ENCODE results near the gene ITGB3. TPM values are rescaled to one million over a fixed set of nuclear protein-coding genes. Genes with fewer than 3 reads are reported as not detected.

Gene ITGB3
- total RNA-seq, 1 experiment from 2014 or later = not detected

DNA sequence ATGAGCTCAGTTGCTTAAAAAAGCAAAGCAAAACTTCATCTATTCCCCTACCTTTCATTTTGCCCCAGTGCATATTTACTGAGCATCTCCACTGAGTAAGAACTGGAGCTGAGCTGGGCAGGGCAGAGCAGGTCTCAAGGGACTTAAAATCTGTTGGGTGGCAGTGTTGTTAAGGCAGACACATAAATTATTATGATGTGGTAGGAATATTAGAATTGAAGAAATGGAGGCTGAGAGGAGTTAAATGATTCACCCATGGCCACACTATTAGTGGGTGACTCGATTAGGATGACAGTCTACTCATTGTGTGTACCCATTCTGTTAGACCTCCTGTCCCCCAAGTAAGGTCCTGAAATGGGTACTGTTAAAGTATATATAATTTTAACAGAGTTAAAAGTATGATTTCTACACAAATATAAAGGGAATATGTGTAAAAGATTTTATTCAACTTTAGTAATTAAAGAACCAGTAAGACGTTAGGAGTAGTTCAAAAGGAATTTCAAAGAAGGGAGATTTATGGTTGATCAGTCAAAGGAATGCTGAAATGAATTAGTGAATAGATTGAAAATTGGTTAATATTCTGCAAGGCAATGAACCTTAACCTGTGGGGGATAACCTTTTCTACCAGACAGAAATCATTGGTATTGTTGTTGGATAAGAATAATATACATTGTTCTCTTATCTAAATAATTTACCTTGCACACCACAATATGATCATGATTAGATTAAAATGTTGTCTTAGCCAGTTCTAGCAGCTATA is 17.5 kb downstream of the ITGB3 start:
- ChIA-PET RAD21 (ENCODE audit: low non-redundant PET in 1 of 2, low total read pairs in 2 of 2, uncharacterized antibody in 2 of 2, unreplicated experiment in 2 of 2) (no interaction called here), CTCF (no interaction called here), POLR2A (no interaction called here)
- H3K36me3 ChIP-seq (ENCODE audit: control insufficient read depth in 1 of 2, insufficient read depth in 2 of 2, low read length in 2 of 2) = no peaks in the 10 kb centered on the region
- intact Hi-C loops (cut with micrococcal nuclease) = no loop called here
- H3K27me3 ChIP-seq (ENCODE audit: insufficient read depth, low read length) = no peaks in the 10 kb centered on the region
- ATAC-seq (no peak), DNase-seq (ENCODE audit: low read depth, low spot score) (no peak)
- TF ChIP-seq CEBPB (IDR thresholded peaks at IDR 0.05; ENCODE audit: low read depth) (no peak), SRF (IDR thresholded peaks at IDR 0.05; ENCODE audit: low read depth) (no peak), JUND (IDR thresholded peaks at IDR 0.05) (no peak), EZH2phosphoT487 (IDR thresholded peaks at IDR 0.05; ENCODE audit: borderline replicate concordance) (no peak)
- H4K20me1 ChIP-seq (ENCODE audit: insufficient read depth) = no peaks in the 10 kb centered on the region
- H3K4me3 ChIP-seq (replicated peaks in 1 of 2; ENCODE audit: low read depth in 1 of 2, low read length in 2 of 2) = no peak overlapping the region
- H3K79me2 ChIP-seq (ENCODE audit: insufficient read depth, low read length) = no peaks in the 10 kb centered on the region
- no peaks in the 10 kb centered on the region for H3K9me3 ChIP-seq (ENCODE audit: control insufficient read depth in 1 of 2, insufficient read depth in 1 of 2, low read depth in 1 of 2, low read length in 2 of 2)
- H2AFZ ChIP-seq (ENCODE audit: low read depth, low read length, poor library complexity, severe bottlenecking) = no peak overlapping the region
- no peaks in the 10 kb centered on the region for H3K9me2 ChIP-seq (ENCODE audit: insufficient read depth)
- H3K4me2 ChIP-seq (ENCODE audit: low read length) = no peak overlapping the region
- H3K9ac ChIP-seq (ENCODE audit: low read length) = no peak overlapping the region
- BruUV-seq (replicated peaks) = no TSS peak
- no peak overlapping the region for H3K27ac ChIP-seq (ENCODE audit: low read depth, low read length)
- H3K4me1 ChIP-seq (ENCODE audit: control insufficient read depth in 1 of 2, insufficient read depth in 2 of 2, low read length in 2 of 2) = peaks cover 12 to 28% of the 10 kb centered on the region in 2 experiments; a peak in 3 of 4 replicates

DNA sequence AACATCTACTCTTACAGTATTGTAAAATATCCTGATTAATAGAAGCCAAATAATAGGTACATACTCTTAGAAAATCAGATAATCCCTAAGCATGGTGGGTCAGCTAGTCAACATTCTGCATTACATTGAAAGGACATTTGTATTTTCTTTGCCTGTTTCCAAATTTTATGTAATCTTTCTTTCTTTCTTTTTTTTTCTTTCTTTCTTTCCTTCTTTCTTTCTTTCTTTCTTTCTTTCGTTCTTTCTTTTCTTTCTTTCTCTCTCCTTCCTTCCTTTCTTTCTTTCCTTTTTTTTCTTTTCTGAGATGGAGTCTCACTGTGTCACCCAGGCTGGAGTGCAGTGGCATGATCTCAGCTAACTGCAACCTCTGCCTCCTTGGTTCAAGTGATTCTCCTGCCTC is 18.9 kb downstream of the ITGB3 start:
- no TSS peak for BruUV-seq (replicated peaks)
- no peak for ATAC-seq

More for the DNA sequence above, 18.9 kb downstream of the ITGB3 start:
- Histone ChIP-seq H3K4me1 (ENCODE audit: control insufficient read depth in 1 of 2, insufficient read depth in 2 of 2, low read length in 2 of 2) (peaks cover 24 to 28% of the 10 kb centered on the region in 2 experiments; a peak in 3 of 4 replicates), H3K9me2 (ENCODE audit: insufficient read depth) (no peaks in the 10 kb centered on the region), H3K27ac (ENCODE audit: low read depth, low read length) (no peak overlapping the region), H3K4me2 (ENCODE audit: low read length) (no peak overlapping the region), H3K4me3 (replicated peaks in 1 of 2; ENCODE audit: low read depth in 1 of 2, low read length in 2 of 2) (no peak overlapping the region), H3K9me3 (ENCODE audit: control insufficient read depth in 1 of 2, insufficient read depth in 1 of 2, low read depth in 1 of 2, low read length in 2 of 2) (no peaks in the 10 kb centered on the region), H3K36me3 (ENCODE audit: control insufficient read depth in 1 of 2, insufficient read depth in 2 of 2, low read length in 2 of 2) (no peaks in the 10 kb centered on the region), H3K79me2 (ENCODE audit: insufficient read depth, low read length) (no peaks in the 10 kb centered on the region), H2AFZ (ENCODE audit: low read depth, low read length, poor library complexity, severe bottlenecking) (no peak overlapping the region), H3K9ac (ENCODE audit: low read length) (no peak overlapping the region), H3K27me3 (ENCODE audit: insufficient read depth, low read length) (no peaks in the 10 kb centered on the region), H4K20me1 (ENCODE audit: insufficient read depth) (no peaks in the 10 kb centered on the region)
- RAD21 ChIA-PET (ENCODE audit: low non-redundant PET in 1 of 2, low total read pairs in 2 of 2, uncharacterized antibody in 2 of 2, unreplicated experiment in 2 of 2) = interaction anchor here in 1 of 2 experiments (0.7 kb wide), 1 partner anchor 104 kb away, joined by 4 read pairs; no protein-coding TSS in a partner anchor
- TF ChIP-seq FOSL1 (IDR thresholded peaks at IDR 0.05; ENCODE audit: low read depth) = no peak
- TF ChIP-seq CEBPB (IDR thresholded peaks at IDR 0.05; ENCODE audit: low read depth) = no peak
- TF ChIP-seq SRF (IDR thresholded peaks at IDR 0.05; ENCODE audit: low read depth) = no peak
- no peak for TF ChIP-seq EZH2 (IDR thresholded peaks at IDR 0.05)
- TF ChIP-seq, protein P1, sequence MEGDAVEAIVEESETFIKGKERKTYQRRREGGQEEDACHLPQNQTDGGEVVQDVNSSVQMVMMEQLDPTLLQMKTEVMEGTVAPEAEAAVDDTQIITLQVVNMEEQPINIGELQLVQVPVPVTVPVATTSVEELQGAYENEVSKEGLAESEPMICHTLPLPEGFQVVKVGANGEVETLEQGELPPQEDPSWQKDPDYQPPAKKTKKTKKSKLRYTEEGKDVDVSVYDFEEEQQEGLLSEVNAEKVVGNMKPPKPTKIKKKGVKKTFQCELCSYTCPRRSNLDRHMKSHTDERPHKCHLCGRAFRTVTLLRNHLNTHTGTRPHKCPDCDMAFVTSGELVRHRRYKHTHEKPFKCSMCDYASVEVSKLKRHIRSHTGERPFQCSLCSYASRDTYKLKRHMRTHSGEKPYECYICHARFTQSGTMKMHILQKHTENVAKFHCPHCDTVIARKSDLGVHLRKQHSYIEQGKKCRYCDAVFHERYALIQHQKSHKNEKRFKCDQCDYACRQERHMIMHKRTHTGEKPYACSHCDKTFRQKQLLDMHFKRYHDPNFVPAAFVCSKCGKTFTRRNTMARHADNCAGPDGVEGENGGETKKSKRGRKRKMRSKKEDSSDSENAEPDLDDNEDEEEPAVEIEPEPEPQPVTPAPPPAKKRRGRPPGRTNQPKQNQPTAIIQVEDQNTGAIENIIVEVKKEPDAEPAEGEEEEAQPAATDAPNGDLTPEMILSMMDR (IDR thresholded peaks at IDR 0.05 in 2 of 3, conservative IDR thresholded peaks at IDR 0.05 in 1 of 3; ENCODE audit: borderline replicate concordance in 1 of 3, insufficient read depth in 1 of 3, low read depth in 2 of 3, low read length in 2 of 3) = no peak
- TF ChIP-seq POLR2AphosphoS5 (IDR thresholded peaks at IDR 0.05; ENCODE audit: low read depth, low read length) = no peak
- no peak for TF ChIP-seq SP1 (IDR thresholded peaks at IDR 0.05; ENCODE audit: low read depth)
- CTCF ChIA-PET = no interaction called here
- POLR2A ChIA-PET = no interaction called here
- intact Hi-C loops (cut with micrococcal nuclease) = no loop called here
- DNase-seq (ENCODE audit: low read depth, low spot score) = no peak

Measured in HCT116 (cell line).